WTC11 (cell line): ENCODE results near the gene TRAPPC14.

Experiments
- ATF1 ChIP-seq: sonication (generic); formaldehyde crosslinking; IDR thresholded peaks from 2 replicates; pipeline ENCODE4 v1.8.1; 2023; ENCODE audit warnings: mild to moderate bottlenecking, moderate library complexity, missing genetic modification reagents
- CREB1 ChIP-seq: sonication (generic); formaldehyde crosslinking; IDR thresholded peaks from 2 replicates; pipeline ENCODE4 v1.8.0; 2023; ENCODE audit warnings: mild to moderate bottlenecking, missing genetic modification reagents
- IRF2 ChIP-seq: sonication (generic); formaldehyde crosslinking; IDR thresholded peaks from 2 replicates; pipeline ENCODE4 v1.8.0; 2022; ENCODE audit warnings: low read depth, missing genetic modification reagents, borderline replicate concordance
- MYBL2 ChIP-seq: sonication (generic); formaldehyde crosslinking; IDR thresholded peaks from 2 replicates; pipeline ENCODE4 v1.8.1; 2023; ENCODE audit warnings: mild to moderate bottlenecking, moderate library complexity, missing genetic modification reagents
- NFE2L1 ChIP-seq: sonication (generic); formaldehyde crosslinking; IDR thresholded peaks from 2 replicates; pipeline ENCODE4 v1.8.1; 2023; ENCODE audit warnings: missing genetic modification reagents
- NR2C2 ChIP-seq: sonication (generic); formaldehyde crosslinking; IDR thresholded peaks from 2 replicates; pipeline ENCODE4 v1.8.0; 2022; ENCODE audit warnings: mild to moderate bottlenecking, missing genetic modification reagents
- TCF7 ChIP-seq: sonication (generic); formaldehyde crosslinking; IDR thresholded peaks from 2 replicates; pipeline ENCODE4 v1.8.0; 2022; ENCODE audit warnings: mild to moderate bottlenecking, low read depth, missing genetic modification reagents, moderate library complexity
- ZNF317 ChIP-seq: sonication (generic); formaldehyde crosslinking; IDR thresholded peaks from 2 replicates; pipeline ENCODE4 v1.8.1; 2023; ENCODE audit warnings: low read depth, mild to moderate bottlenecking, moderate library complexity, missing genetic modification reagents, borderline replicate concordance
- TF ChIP-seq, protein P1 (sequence below): fragments of 200-600 bp; IDR thresholded peaks from 2 replicates; pipeline ENCODE4 v1.8.0; 2022; ENCODE audit warnings: antibody characterized with exemption
- TF ChIP-seq, protein P2 (sequence below): sonication (generic); formaldehyde crosslinking; IDR thresholded peaks from 2 replicates; pipeline ENCODE4 v1.8.1; 2022; ENCODE audit warnings: low read depth, missing genetic modification reagents, borderline replicate concordance
- TF ChIP-seq, protein P3 (sequence below): sonication (generic); formaldehyde crosslinking; IDR thresholded peaks from 2 replicates; pipeline ENCODE4 v1.8.0; 2022; ENCODE audit warnings: mild to moderate bottlenecking, missing genetic modification reagents
- TF ChIP-seq, protein P4 (sequence below): sonication (generic); formaldehyde crosslinking; IDR thresholded peaks from 2 replicates; pipeline ENCODE4 v1.8.1; 2023; ENCODE audit warnings: mild to moderate bottlenecking, missing genetic modification reagents, moderate library complexity
- TF ChIP-seq, protein P5 (sequence below): sonication (generic); formaldehyde crosslinking; IDR thresholded peaks from 2 replicates; pipeline ENCODE4 v1.8.0; 2023; ENCODE audit warnings: mild to moderate bottlenecking, missing genetic modification reagents
- TF ChIP-seq, protein P6 (sequence below): sonication (generic); formaldehyde crosslinking; IDR thresholded peaks from 2 replicates; pipeline ENCODE4 v1.8.1; 2022; ENCODE audit warnings: low read depth, mild to moderate bottlenecking, moderate library complexity, missing genetic modification reagents, borderline replicate concordance

DNA sequence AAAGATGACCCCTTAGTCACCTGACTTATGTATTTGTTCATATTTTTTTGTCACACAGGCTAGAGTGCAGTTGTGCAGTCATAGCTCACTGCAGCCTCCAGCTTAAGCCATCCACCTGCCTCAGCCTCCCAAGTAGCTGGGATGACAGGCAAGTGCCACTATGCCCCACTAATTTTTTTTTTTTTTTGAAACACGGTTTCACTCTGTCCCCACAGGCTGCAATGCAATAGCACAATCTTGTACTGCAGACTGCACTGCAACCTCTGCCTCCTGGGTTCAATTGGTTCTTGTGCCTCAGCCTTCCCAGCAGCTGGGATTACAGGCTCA lies 29.9 kb downstream of the TRAPPC14 start:
- TF ChIP-seq CREB1 (CRISPR knock-in tag) (no peak), NR2C2 (CRISPR knock-in tag) (no peak), ZNF317 (CRISPR knock-in tag) (no peak), ATF1 (CRISPR knock-in tag) (no peak), TCF7 (no peak), MYBL2 (CRISPR knock-in tag) (no peak), NFE2L1 (CRISPR knock-in tag) (no peak), IRF2 (CRISPR knock-in tag) (no peak)
- TF ChIP-seq, protein P1, sequence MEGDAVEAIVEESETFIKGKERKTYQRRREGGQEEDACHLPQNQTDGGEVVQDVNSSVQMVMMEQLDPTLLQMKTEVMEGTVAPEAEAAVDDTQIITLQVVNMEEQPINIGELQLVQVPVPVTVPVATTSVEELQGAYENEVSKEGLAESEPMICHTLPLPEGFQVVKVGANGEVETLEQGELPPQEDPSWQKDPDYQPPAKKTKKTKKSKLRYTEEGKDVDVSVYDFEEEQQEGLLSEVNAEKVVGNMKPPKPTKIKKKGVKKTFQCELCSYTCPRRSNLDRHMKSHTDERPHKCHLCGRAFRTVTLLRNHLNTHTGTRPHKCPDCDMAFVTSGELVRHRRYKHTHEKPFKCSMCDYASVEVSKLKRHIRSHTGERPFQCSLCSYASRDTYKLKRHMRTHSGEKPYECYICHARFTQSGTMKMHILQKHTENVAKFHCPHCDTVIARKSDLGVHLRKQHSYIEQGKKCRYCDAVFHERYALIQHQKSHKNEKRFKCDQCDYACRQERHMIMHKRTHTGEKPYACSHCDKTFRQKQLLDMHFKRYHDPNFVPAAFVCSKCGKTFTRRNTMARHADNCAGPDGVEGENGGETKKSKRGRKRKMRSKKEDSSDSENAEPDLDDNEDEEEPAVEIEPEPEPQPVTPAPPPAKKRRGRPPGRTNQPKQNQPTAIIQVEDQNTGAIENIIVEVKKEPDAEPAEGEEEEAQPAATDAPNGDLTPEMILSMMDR: no peak
- TF ChIP-seq, protein P2, sequence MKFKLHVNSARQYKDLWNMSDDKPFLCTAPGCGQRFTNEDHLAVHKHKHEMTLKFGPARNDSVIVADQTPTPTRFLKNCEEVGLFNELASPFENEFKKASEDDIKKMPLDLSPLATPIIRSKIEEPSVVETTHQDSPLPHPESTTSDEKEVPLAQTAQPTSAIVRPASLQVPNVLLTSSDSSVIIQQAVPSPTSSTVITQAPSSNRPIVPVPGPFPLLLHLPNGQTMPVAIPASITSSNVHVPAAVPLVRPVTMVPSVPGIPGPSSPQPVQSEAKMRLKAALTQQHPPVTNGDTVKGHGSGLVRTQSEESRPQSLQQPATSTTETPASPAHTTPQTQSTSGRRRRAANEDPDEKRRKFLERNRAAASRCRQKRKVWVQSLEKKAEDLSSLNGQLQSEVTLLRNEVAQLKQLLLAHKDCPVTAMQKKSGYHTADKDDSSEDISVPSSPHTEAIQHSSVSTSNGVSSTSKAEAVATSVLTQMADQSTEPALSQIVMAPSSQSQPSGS: no peak
- TF ChIP-seq, protein P3, sequence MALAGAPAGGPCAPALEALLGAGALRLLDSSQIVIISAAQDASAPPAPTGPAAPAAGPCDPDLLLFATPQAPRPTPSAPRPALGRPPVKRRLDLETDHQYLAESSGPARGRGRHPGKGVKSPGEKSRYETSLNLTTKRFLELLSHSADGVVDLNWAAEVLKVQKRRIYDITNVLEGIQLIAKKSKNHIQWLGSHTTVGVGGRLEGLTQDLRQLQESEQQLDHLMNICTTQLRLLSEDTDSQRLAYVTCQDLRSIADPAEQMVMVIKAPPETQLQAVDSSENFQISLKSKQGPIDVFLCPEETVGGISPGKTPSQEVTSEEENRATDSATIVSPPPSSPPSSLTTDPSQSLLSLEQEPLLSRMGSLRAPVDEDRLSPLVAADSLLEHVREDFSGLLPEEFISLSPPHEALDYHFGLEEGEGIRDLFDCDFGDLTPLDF (CRISPR knock-in tag): no peak
- TF ChIP-seq, protein P4, sequence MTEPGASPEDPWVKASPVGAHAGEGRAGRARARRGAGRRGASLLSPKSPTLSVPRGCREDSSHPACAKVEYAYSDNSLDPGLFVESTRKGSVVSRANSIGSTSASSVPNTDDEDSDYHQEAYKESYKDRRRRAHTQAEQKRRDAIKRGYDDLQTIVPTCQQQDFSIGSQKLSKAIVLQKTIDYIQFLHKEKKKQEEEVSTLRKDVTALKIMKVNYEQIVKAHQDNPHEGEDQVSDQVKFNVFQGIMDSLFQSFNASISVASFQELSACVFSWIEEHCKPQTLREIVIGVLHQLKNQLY: no peak
- TF ChIP-seq, protein P5, sequence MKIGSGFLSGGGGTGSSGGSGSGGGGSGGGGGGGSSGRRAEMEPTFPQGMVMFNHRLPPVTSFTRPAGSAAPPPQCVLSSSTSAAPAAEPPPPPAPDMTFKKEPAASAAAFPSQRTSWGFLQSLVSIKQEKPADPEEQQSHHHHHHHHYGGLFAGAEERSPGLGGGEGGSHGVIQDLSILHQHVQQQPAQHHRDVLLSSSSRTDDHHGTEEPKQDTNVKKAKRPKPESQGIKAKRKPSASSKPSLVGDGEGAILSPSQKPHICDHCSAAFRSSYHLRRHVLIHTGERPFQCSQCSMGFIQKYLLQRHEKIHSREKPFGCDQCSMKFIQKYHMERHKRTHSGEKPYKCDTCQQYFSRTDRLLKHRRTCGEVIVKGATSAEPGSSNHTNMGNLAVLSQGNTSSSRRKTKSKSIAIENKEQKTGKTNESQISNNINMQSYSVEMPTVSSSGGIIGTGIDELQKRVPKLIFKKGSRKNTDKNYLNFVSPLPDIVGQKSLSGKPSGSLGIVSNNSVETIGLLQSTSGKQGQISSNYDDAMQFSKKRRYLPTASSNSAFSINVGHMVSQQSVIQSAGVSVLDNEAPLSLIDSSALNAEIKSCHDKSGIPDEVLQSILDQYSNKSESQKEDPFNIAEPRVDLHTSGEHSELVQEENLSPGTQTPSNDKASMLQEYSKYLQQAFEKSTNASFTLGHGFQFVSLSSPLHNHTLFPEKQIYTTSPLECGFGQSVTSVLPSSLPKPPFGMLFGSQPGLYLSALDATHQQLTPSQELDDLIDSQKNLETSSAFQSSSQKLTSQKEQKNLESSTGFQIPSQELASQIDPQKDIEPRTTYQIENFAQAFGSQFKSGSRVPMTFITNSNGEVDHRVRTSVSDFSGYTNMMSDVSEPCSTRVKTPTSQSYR (CRISPR knock-in tag): no peak
- TF ChIP-seq, protein P6, sequence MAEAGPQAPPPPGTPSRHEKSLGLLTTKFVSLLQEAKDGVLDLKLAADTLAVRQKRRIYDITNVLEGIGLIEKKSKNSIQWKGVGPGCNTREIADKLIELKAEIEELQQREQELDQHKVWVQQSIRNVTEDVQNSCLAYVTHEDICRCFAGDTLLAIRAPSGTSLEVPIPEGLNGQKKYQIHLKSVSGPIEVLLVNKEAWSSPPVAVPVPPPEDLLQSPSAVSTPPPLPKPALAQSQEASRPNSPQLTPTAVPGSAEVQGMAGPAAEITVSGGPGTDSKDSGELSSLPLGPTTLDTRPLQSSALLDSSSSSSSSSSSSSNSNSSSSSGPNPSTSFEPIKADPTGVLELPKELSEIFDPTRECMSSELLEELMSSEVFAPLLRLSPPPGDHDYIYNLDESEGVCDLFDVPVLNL (CRISPR knock-in tag): no peak
